GM12873 (cell line): Measurements from ENCODE around the gene STX8.

ENCODE experiments used
- CTCF ChIP-seq: IDR thresholded peaks from 2 replicates; pipeline ENCODE4 v1.5.1; 2012; ENCODE audit warnings: low read depth, mild to moderate bottlenecking, moderate library complexity, low read length, control low read depth; ENCODE audit not compliant: insufficient read depth; ENCODE audit errors: missing control alignments

The STX8 gene

GRCh38 chr17:9382626-9383025 lies 193.0 kb downstream of the STX8 start:
- TF ChIP-seq CTCF = no peak

- TF ChIP-seq CTCF = no peak
Measured at GRCh38 chr17:9381068-9381467, 194.6 kb downstream of the STX8 start.

GRCh38 chr17:9380361-9380760 lies 195.3 kb downstream of the STX8 start:
- no peak for TF ChIP-seq CTCF

GRCh38 chr17:9371019-9371418 lies 204.6 kb downstream of the STX8 start:
- no peak for TF ChIP-seq CTCF

GRCh38 chr17:9370467-9370866 lies 205.2 kb downstream of the STX8 start:
- TF ChIP-seq CTCF = no peak

- no peak for TF ChIP-seq CTCF
Measured at GRCh38 chr17:9368631-9369030, 207.0 kb downstream of the STX8 start.

GRCh38 chr17:9367156-9367555 lies 208.5 kb downstream of the STX8 start:
- TF ChIP-seq CTCF = no peak
